K562 (cell line): ENCODE results near the gene HSD17B12. TPM values are rescaled to one million over a fixed set of nuclear protein-coding genes. Genes with fewer than 3 reads are reported as not detected.

Experiments
- ATAC-seq: fragments of 200-7000 bp; cut with Tn5 transposase; 3 replicates; pipeline ENCODE4 v1.9.1; 2020; ENCODE audit warnings: moderate library complexity
- BruUV-seq: library from RNA; stranded (reverse); fragments of 400-500 nt; replicated peaks from 2 replicates; lab custom pipeline; 2021; lab: Mats Ljungman, UMichigan
- CTCF ChIA-PET: fragments of 300-600 bp; formaldehyde crosslinking; extraction: SDS; loops from one replicate; lab custom pipeline; 2021; ENCODE audit warnings: low intra/inter-chr PET ratio; lab: Yijun Ruan, JAX
- POLR2A ChIA-PET: fragments of 300-600, 350-650 bp; sonication (Branson Sonifier 250); formaldehyde crosslinking; extraction: SDS; loops from one replicate; lab custom pipeline; 2021; ENCODE audit warnings: antibody characterized with exemption, inconsistent platforms; lab: Yijun Ruan, JAX
- DNase-seq, 4 experiments: peaks; one replicate each; pipeline versions ENCODE4 v3.0.0 to v3.0.0-alpha.2; 2011 to 2018; ENCODE audit warnings: low spot score in 3 of 4, mixed read lengths in 3 of 4; ENCODE audit errors: extremely low read depth in 1 of 4
- FAIRE-seq: peaks from 2 replicates; lab custom pipeline; 2011; peaks lifted over from hg19 to GRCh38; lab: Jason Lieb, UNC
- H2AFZ ChIP-seq: 2 replicates; pipeline ENCODE4 v1.6.0; 2011; ENCODE audit warnings: low read depth, low read length, control low read depth, inconsistent platforms
- H3K27ac ChIP-seq: fragments of 200-600 bp; 3 replicates; pipeline ENCODE4 v1.8.0; 2011; ENCODE audit warnings: low read depth, mild to moderate bottlenecking, control low read depth, inconsistent platforms, low read length, moderate library complexity, mixed read lengths; ENCODE audit errors: extremely low read depth
- H3K27me3 ChIP-seq, 2 experiments: fragments of 300-600 bp in 1 of 2; 2 replicates in 1 of 2; 3 replicates in 1 of 2; pipeline versions ENCODE4 v1.6.0 to v1.8.0; 2011; ENCODE audit warnings: inconsistent platforms in 2 of 2, low read length in 2 of 2, mild to moderate bottlenecking in 1 of 2, mixed read lengths in 1 of 2, moderate library complexity in 1 of 2; ENCODE audit not compliant: control insufficient read depth in 2 of 2, insufficient read depth in 2 of 2
- H3K36me3 ChIP-seq: fragments of 300-600 bp; 3 replicates; pipeline ENCODE4 v1.8.0; 2011; ENCODE audit warnings: mild to moderate bottlenecking, low read length, inconsistent platforms; ENCODE audit not compliant: control insufficient read depth, insufficient read depth
- H3K4me1 ChIP-seq, 2 experiments: fragments of 200-600 bp in 1 of 2; replicated peaks in 1 of 2; 2 replicates in 1 of 2; 3 replicates in 1 of 2; pipeline versions ENCODE4 v1.5.1 to v1.8.0; 2011; ENCODE audit warnings: inconsistent platforms in 2 of 2, low read length in 2 of 2, mild to moderate bottlenecking in 1 of 2, mixed read lengths in 1 of 2, moderate library complexity in 1 of 2; ENCODE audit not compliant: control insufficient read depth in 2 of 2, insufficient read depth in 2 of 2
- H3K4me2 ChIP-seq: 2 replicates; pipeline ENCODE4 v1.6.1; 2011; ENCODE audit warnings: low read length, control low read depth, inconsistent platforms, mixed read lengths; ENCODE audit not compliant: insufficient read depth
- H3K4me3 ChIP-seq: fragments of 200-600 bp; sonication (generic), shearing (Covaris generic); 2 replicates; pipeline ENCODE4 v1.5.1; 2016; ENCODE audit warnings: control low read depth, inconsistent platforms
- H3K79me2 ChIP-seq: fragments of 200-600 bp; 3 replicates; pipeline ENCODE4 v1.8.0; 2011; ENCODE audit warnings: low read length, inconsistent platforms; ENCODE audit not compliant: control insufficient read depth, insufficient read depth
- H3K9ac ChIP-seq, 2 experiments: 2 replicates each; pipeline versions ENCODE4 v1.6.0 to v1.6.1; 2011; ENCODE audit warnings: low read depth in 2 of 2, low read length in 2 of 2, control low read depth in 1 of 2, inconsistent platforms in 1 of 2, mild to moderate bottlenecking in 1 of 2, mixed read lengths in 1 of 2; ENCODE audit not compliant: insufficient read depth in 1 of 2
- H3K9me1 ChIP-seq: one replicate; pipeline ENCODE4 v1.6.0; 2011; ENCODE audit warnings: inconsistent platforms, mild to moderate bottlenecking, low read length, moderate library complexity; ENCODE audit not compliant: control insufficient read depth, insufficient read depth
- H3K9me3 ChIP-seq: replicated peaks from 2 replicates; pipeline ENCODE4 v1.5.1; 2011; ENCODE audit warnings: low read depth, low read length, inconsistent platforms; ENCODE audit not compliant: control insufficient read depth, insufficient read depth
- H4K20me1 ChIP-seq: replicated peaks from 2 replicates; pipeline ENCODE4 v1.6.1; 2011; ENCODE audit warnings: low read length, inconsistent platforms, mixed read lengths; ENCODE audit not compliant: control insufficient read depth, insufficient read depth
- ARHGAP35 ChIP-seq: fragments of 450-650 bp; IDR thresholded peaks from 2 replicates; pipeline ENCODE4 v1.6.1; 2018; ENCODE audit not compliant: partially characterized antibody
- GATAD2A ChIP-seq: fragments of 450-650 bp; IDR thresholded peaks from 2 replicates; pipeline ENCODE4 v1.6.1; 2017
- POLR2AphosphoS5 ChIP-seq: IDR thresholded peaks from 2 replicates; pipeline ENCODE4 v1.6.1; 2011; ENCODE audit warnings: mild to moderate bottlenecking, low read depth, low read length, moderate library complexity; ENCODE audit not compliant: control insufficient read depth, insufficient read depth
- STAT5A ChIP-seq: IDR thresholded peaks from 2 replicates; pipeline ENCODE4 v1.6.1; 2012; ENCODE audit warnings: low read length, inconsistent platforms, borderline replicate concordance
- ZBTB2 ChIP-seq: fragments of 450-650 bp; IDR thresholded peaks from 2 replicates; pipeline ENCODE4 v1.6.1; 2016; ENCODE audit warnings: antibody characterized with exemption
- ZNF143 ChIP-seq: sonication (generic); formaldehyde crosslinking; IDR thresholded peaks from 2 replicates; pipeline ENCODE4 v1.9.0; 2022; ENCODE audit warnings: mild to moderate bottlenecking, missing genetic modification reagents
- ZNF274 ChIP-seq: IDR thresholded peaks from 2 replicates; pipeline ENCODE4 v1.6.1; 2011; ENCODE audit warnings: low read depth, mild to moderate bottlenecking, low read length, moderate library complexity, borderline replicate concordance
- ZNF518B ChIP-seq: fragments of 250-450 bp; sonication (Bioruptor Pico); IDR thresholded peaks from 2 replicates; pipeline ENCODE4 v1.5.0; 2021; ENCODE audit warnings: mild to moderate bottlenecking, moderate library complexity
- ZNF76 ChIP-seq: fragments of 250-450 bp; sonication (Bioruptor Pico); IDR thresholded peaks from 2 replicates; pipeline ENCODE4 v1.4.0; 2020; ENCODE audit warnings: mild to moderate bottlenecking, moderate library complexity, borderline replicate concordance
- WGBS: fragments of 100-300 bp; shearing (Covaris generic); methylation state at CpG from one replicate; pipeline ENCODE4 v1.1.6; 2016; ENCODE audit warnings: low coverage, mixed read lengths; ENCODE audit not compliant: insufficient coverage; ENCODE audit errors: missing lambda C conversion rate; 5-methylcytosine and 5-hydroxymethylcytosine counted together
- in situ Hi-C: fragments of 300-500 bp; cut with MboI; formaldehyde crosslinking; loops from 4 replicates; pipeline ENCODE4 v1.15.0; 2018; ENCODE audit warnings: inconsistent platforms, mixed read lengths
- intact Hi-C: fragments of 100-400 bp; cut with micrococcal nuclease; formaldehyde crosslinking; loops from 2 replicates; pipeline ENCODE4 v1.14.2; 2022
- polyA plus RNA-seq, 8 experiments: library from polyadenylated mRNA; depleted of rRNA in 4 of 8; stranded (reverse) in 5 of 8; unstranded in 3 of 8; fragments of >200 nt; fragmentation: Nextera tagmentation in 2 of 8; fragmentation: Illumina TruSeq in 1 of 8; extraction: Ambion mirVana in 2 of 8; extraction: Trizol in 1 of 8; gene quantifications; 2 replicates each; pipeline versions ENCODE4 v1.2.1 to v1.2.3, GENCODE V29; 2011 to 2014; ENCODE audit warnings: inconsistent platforms in 1 of 8, missing spikeins in 1 of 8
- total RNA-seq, 7 experiments: library from RNA; depleted of rRNA in 6 of 7; stranded (reverse); fragments of >200 nt in 6 of 7; fragmentation: Illumina TruSeq in 2 of 7; extraction: Trizol in 2 of 7; gene quantifications; 2 replicates each; pipeline versions ENCODE4 v1.2.1 to v1.2.3, GENCODE V29; 2011 to 2021; ENCODE audit warnings: low replicate concordance in 1 of 7

HSD17B12 gene
- total and polyA plus RNA-seq, 9 of the 15 experiments (the other 6 are each of a cell fraction or from before 2014, with no cell fraction given) = 9.1 to 34.5 (median 23.3) TPM

- H3K9me3 ChIP-seq = no peaks in the 10 kb centered on the region
- H3K9ac ChIP-seq = no peak overlapping the region
- no peak overlapping the region for H3K4me2 ChIP-seq
- TF ChIP-seq ARHGAP35 = no peak
- TF ChIP-seq ZNF274 = no peak
- TF ChIP-seq GATAD2A = no peak
- TF ChIP-seq ZBTB2 = no peak
- TF ChIP-seq ZNF143 = no peak
- TF ChIP-seq ZNF76 = no peak
- TF ChIP-seq POLR2AphosphoS5 = no peak
- no peak for TF ChIP-seq ZNF518B (CRISPR knock-in tag)
- no peak for TF ChIP-seq STAT5A
- peaks cover 0 to 4% of the 10 kb centered on the region in 2 experiments; a peak in 1 of 5 replicates for H3K4me1 ChIP-seq
- ChIA-PET CTCF (no interaction called here), POLR2A (no interaction called here)
- no peaks in the 10 kb centered on the region for H3K27me3 ChIP-seq
- DNase-seq = no peak
- no peak overlapping the region for H3K4me3 ChIP-seq
- FAIRE-seq = no peak
- no TSS peak for BruUV-seq
- peaks cover 6% of the 10 kb centered on the region for H3K79me2 ChIP-seq
- no peak overlapping the region for H3K27ac ChIP-seq
- H4K20me1 ChIP-seq = no peaks in the 10 kb centered on the region
- no peaks in the 10 kb centered on the region for H3K9me1 ChIP-seq
- ATAC-seq = no peak
- no peak overlapping the region for H2AFZ ChIP-seq
- 85% methylated on average over 1 of the region's 1 CpG for WGBS
- intact Hi-C loops = loop anchor here (2.0 kb wide), 1 partner anchor 59 kb away; no protein-coding TSS in a partner anchor
- no peaks in the 10 kb centered on the region for H3K36me3 ChIP-seq
- in situ Hi-C loops = no loop called here
Observed at GRCh38 chr11:43649921-43650320, 30.6 kb upstream of the HSD17B12 start.
